HG03575 (cell line): ENCODE results near the gene EPS8L2.
"Not testable (repeated sequence)": the region's sequence is repeated elsewhere in the genome, so short reads cannot be mapped to it uniquely, and the experiment has no call there.

Experiments used
- ATAC-seq: cut with Tn5 transposase; IDR thresholded peaks from one replicate; pipeline ENCODE4 v1.9.1; 2021; ENCODE audit not compliant: unreplicated experiment, insufficient number of reproducible peaks, low FRiP score; ENCODE audit errors: extremely low read depth

EPS8L2 gene

GRCh38 chr11:721741-722345 is 15.8 kb downstream of the EPS8L2 start:
- ATAC-seq = no peak

DNA sequence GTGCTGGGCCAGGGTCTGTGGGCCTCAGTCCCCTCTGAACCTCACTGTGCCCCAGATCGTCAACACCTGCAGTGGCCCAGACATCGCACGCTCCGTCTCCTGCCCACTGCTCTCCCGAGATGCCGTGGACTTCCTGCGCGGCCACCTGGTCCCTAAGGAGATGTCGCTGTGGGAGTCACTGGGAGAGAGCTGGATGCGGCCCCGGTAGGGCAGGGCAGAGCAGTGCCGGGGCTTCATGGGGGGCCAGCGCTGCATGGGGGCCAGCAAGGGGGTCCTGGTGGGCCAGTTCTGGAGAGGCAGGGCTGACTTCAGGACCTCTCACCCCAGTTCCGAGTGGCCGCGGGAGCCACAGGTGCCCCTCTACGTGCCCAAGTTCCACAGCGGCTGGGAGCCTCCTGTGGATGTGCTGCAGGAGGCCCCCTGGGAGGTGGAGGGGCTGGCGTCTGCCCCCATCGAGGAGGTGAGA is 16.3 kb downstream of the EPS8L2 start:
- no peak for ATAC-seq

DNA sequence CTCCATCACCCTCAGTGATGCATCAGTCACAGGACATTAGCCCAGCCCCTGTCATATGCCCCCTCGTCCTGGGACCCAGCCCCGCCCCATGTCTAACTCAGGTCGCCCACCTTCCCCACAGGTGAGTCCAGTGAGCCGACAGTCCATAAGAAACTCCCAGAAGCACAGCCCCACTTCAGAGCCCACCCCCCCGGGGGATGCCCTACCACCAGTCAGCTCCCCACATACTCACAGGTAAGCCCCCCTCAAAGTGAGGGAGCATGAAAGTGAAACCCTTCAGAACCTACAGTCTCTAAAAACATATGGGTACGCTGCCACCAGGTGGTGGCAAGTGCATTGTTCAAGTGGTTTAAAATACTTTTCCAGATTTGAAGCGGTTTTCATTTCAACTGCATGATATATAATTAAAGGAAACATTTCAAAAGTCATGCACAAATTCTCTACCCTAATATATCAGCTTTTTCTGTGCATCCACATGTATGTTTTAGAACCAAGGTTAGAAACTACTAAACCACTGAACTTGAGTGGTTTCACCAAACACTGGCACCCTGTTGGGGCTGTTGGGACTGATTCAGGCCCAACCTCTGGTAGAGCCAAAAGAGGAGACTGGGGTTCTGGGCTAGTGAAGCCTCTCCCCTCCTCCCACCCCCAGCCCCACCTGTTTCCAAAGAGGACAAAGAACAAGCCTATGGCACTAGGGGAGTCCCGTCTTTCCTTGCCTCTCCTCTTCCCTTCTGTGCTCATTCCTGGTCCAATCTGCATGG is 17.3 kb downstream of the EPS8L2 start:
- no peak for ATAC-seq

DNA sequence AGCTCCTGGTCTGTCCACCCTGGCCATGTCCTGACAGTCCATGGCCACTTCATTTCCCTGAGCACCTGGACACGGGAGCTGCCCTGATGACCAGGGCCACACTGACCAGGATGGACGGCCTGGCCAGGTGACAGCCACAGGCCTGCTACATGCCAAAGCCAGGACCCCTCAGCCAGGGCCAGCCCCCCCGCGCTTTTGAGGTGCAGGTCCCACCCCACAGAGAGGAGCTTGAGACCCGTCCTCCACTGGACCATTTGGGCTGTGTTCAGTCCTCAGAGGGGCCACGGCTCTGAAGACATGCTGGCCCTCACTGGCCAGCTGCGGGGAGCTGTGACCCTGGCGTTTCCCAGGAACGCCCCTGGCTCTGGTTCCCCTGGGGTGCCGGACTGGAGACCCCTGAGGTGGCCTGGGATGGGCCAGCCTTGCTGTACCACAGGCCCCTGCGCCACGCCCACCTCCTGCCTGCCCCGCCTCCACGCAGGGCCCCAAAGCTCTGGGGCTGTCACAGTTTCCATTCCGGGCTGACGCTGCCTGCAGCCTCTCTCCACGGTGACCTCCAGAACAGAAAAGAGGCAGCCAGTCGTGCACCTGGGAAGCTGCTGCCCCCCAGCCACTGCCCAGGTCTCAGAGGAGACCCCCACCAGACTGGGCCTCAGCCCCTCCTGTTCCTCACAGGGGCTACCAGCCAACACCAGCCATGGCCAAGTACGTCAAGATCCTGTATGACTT is 18.2 kb downstream of the EPS8L2 start:
- ATAC-seq = no peak

DNA sequence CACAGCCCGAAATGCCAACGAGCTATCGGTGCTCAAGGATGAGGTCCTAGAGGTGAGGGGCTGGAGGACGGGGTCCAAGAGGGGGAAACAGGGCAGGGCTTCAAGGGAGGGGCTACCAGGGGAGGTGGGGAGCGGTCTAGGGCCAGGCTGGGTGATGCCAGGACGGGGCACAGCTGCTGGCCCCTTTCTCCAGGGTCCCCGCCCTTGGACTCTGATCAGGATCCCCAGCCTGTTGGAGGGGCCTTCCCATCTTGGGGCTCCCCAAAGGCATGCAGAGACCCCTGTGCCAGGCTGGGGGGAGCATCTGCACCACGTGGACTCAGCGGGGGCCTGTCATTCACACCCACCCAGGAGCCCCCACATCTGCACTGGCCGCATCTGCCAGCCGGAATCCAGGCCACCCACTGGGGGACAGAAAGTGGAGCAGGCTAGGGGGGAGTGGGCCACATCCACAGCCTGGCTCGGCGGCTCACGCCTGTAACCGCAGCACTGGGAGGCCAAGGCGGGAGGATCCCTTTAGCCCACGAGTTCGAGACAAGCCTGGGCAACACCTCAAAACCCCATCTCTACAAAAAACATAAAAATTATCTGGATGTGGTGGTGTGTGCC is 18.9 kb downstream of the EPS8L2 start:
- no peak for ATAC-seq

GRCh38 chr11:725624-726202 is 19.7 kb downstream of the EPS8L2 start:
- no peak for ATAC-seq

DNA sequence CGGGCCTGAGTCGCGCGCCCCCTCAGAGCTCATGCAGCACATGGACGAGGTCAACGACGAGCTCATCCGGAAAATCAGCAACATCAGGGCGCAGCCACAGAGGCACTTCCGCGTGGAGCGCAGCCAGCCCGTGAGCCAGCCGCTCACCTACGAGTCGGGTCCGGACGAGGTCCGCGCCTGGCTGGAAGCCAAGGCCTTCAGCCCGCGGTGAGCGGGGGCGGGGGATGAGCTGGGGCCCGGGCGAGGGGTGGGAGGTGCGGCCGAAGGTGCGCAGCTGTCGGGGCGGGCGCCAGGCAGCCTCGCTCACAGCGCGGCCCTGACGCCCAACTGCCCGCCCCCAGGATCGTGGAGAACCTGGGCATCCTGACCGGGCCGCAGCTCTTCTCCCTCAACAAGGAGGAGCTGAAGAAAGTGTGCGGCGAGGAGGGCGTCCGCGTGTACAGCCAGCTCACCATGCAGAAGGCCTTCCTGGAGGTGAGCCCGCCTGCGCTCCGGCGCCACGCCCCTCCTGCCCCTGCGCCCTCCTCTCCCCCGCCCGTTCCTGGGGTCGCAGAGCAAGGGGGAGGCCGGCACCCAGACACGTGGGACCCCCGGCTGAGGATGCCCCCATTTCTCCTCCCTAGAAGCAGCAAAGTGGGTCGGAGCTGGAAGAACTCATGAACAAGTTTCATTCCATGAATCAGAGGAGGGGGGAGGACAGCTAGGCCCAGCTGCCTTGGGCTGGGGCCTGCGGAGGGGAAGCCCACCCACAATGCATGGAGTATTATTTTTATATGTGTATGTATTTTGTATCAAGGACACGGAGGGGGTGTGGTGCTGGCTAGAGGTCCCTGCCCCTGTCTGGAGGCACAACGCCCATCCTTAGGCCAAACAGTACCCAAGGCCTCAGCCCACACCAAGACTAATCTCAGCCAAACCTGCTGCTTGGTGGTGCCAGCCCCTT is 20.5 kb downstream of the EPS8L2 start:
- ATAC-seq = no peak

GRCh38 chr11:727281-727701 is 21.3 kb downstream of the EPS8L2 start:
- ATAC-seq = no peak

DNA sequence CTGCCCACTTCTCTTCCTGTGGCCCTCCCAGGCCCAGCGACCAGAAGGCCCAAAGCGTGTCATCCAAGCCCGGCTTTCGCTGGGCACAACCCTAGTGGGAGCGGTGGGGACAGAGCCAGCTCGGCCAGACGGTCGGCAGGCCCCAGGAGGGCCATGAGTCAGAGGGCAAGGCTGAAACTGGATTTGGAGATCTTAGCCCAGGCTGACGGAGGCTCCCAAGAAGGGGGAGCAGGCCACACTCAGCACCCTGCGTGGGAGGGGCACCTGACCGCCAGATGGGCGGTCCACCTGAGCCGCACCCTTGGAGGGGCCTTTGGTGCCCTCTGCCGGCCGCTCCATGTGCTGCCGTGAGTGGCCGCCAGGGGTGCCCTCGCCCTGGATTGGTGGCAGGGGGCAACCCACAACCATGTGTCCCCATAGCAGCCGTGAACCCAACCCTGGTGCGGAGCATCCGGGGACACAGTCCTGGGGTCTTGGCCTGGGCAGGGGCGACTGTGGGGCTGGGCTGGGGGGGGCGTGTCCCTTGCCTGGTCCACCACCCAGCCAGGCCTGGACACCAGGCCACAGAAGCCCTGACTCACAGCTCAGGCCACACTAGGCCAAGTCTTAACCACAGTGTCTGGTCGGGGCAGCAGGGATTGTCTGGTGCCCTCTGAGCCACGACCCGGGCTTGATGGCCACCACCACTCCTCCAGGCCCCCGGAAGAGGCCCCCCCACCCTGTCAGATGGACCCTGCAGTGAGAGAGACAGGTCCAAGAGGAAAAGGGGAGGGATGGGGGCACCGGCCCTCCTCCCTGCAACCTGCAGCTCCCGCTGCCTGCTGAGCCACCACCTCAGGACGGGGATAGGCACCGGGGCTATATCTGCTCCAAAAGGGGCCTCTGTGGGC is 22.1 kb downstream of the EPS8L2 start:
- ATAC-seq = no peak

- no peak for ATAC-seq
Measured at GRCh38 chr11:728901-729491, 23.0 kb downstream of the EPS8L2 start.

DNA sequence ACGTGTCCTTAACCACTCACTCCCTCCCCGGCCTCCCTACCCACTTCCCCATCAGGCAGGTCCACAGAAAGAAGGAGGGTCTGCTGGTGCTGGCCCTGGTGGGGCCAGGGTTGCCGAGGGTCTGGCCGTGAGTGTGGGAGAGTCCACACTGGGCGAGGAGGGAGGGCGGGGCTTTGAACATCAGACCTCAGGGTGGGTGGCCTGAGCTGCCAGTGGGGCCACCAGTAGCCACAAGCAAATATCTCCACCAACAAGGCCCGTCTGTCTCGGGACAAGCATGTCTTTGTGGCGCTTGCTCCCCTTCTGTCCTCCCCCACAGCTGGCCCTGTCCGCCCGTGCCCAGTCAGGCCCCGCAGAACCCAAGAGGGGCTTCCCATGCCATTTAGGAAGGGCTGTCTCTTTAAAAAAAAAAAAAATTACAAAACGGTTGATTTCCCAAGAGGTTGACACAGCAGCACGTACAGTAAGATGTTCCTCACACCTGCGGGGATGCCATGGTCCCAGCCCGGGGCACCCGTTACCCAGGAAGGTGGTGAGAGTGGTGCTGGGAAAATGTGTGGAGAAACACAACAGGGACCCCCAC is 23.6 kb downstream of the EPS8L2 start:
- ATAC-seq = no peak

DNA sequence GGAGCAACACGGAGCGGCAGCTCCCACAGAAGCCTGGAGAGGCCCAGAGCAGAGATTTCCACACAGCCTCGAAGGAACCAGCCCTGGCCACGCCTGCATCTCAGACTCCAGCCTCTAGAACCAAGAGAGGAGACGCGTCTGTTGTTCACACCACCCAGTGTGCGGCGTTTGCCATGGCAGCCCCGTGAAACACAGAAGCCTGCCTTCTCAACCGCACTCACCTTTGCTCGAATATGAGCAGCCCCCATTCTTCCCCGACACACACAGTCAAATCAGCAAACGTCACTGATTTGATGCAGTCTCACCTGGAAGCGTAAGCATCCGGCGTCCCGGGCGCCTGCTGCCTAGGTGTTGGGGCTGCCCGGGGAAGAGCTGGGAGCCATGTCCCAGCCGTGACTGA is 27.0 kb downstream of the EPS8L2 start:
- no peak for ATAC-seq

- ATAC-seq = not testable (repeated sequence)
Measured at GRCh38 chr11:734541-734940, 28.5 kb downstream of the EPS8L2 start.

- no peak for ATAC-seq
Measured at GRCh38 chr11:737366-737765, 31.3 kb downstream of the EPS8L2 start.

GRCh38 chr11:737899-738298 is 31.9 kb downstream of the EPS8L2 start:
- ATAC-seq = not testable (repeated sequence)

DNA sequence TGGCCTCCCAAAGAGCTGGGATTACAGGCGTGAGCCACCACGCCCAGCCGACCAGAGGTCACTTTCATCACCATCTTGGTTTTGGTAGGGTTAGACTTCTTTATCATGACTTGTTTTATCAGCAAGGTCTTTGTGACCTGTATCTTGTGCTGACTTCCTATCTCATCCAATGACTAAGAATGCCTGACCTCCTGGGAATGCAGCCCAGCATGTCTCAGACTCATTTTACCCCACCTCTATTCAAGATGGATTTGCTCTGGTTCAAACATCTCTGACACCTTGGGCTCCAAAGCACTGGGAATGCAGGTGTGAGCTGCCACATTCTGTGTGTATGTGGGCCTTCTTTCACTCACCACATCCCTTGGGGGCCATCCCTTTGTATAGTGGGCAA is 36.1 kb downstream of the EPS8L2 start:
- no peak for ATAC-seq
